ENCODE results near the gene GPC3.

The GPC3 gene

DNA sequence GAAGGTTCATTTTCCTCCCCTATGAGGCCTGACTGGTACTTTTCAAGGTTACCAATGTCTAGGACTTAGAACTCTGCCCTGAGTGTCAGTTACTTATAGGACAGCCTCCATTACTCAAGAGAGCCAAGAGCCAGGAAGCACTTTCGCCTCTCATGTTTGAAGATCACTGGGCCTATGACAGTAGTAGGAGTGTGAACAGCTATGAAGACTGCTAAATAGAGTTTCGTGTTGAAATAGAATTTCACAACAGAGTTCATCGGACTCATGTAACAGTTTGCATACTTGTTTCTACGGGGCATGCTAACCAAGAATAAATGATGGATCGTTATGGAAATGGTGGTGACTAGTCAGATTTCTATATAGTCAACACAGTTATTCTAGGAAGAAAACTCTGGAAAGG, 472.3 kb downstream of the GPC3 start:
- DNase-seq (ENCODE audit: low read depth): no peak

DNA sequence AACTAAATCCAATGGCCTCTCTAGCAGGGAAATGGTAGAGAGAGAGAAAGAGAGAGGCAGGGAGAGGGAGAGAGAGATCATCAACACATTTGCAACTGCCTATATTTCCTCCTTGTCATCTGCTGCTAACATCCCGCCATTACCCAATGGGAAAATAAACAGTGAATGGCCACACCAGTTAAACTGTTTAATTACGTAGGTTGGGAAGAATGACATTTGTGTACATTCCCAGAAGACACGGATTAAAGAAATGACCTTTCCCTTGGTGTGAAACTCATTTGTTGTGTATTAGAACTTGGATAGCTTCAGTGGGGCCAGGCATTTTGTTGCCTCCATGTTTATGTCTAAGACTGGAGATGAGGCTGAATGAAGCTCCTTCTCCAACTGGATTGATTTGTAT, 474.4 kb downstream of the GPC3 start:
- no peak for DNase-seq (ENCODE audit: low read depth)

DNA sequence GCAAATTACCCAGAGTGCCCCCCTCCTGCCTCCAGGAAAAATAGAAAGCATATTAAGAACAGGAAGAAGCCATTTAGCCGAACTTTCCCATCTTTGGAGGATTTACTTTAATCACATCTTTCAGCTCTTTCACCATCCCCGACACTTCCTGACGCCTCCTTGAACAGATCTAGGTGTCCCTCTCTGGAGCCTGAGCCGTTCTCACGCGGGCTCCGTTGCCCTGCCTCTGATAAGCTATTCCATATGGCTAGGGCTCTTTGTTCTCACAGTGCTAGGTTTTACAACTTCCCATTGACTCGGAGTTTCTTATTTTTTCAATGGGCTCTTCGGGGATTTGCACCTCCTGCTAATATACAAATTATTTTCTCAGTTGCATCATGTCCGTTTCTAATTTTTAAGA, 488.0 kb downstream of the GPC3 start:
- DNase-seq (ENCODE audit: low read depth): no peak

DNA sequence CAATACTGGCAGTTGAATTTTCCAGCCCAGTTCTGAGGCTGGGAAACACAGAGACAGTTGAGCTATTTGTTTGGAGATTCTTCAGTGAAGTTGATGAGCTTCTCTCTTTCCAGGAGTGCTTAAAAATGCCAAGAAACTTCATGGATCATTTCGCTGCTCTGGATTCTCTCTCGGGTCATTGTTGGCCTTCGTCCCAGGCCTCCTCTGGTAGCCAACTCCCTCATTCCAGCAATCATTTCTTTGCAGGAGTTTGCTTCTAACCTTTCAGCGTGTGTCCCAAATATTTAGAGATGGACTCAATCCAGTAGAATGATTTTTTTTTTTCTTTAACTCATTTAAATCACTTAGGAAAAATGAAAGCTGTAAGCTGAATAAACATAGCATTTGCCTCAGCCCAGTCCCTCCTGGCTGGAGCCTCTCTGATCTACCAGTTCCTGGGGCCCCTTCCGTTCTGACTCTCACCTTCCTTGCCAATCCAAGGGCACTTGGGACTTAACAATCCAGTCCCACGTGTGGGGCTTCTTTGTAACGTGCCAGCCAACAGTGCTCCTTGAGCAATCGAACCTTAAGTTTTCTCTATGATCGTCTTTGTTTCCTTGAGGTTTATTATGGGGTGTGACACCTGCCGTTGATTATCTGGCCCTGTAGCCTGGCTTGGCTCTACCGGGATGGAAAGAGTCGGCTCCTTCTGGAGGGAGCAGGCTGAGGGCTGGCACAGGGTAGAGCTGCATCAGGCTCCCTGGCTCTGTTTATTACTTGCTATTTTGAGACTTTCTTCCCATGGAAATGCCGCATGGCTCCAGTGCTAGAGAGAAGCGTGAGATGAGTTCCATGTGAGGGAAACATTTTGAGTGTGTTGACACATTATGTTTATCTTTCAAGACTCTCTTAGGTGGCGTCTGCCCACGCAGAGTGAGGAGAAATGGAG, 489.7 kb downstream of the GPC3 start:
- no peak for DNase-seq (ENCODE audit: low read depth)

DNA sequence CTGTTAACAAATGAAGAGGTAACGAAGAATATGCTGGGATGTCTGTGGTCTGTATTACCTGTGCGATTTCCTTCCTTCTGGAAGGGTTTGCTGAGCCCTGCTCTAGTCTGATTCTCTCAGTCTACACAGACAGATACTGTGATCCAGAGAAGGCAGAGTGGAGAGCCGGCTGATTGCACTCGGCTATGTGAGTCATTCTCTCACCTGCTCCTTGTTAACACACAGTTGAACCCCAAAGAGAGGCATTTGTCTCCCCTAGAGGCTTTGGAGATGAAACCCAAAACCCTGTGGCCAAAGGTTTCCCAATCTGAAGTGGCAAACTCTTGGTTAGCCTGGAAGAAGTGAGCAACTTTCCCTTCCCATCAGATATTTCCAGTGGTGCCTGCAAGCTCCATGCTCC, 492.0 kb downstream of the GPC3 start:
- DNase-seq (ENCODE audit: low read depth): no peak

DNA sequence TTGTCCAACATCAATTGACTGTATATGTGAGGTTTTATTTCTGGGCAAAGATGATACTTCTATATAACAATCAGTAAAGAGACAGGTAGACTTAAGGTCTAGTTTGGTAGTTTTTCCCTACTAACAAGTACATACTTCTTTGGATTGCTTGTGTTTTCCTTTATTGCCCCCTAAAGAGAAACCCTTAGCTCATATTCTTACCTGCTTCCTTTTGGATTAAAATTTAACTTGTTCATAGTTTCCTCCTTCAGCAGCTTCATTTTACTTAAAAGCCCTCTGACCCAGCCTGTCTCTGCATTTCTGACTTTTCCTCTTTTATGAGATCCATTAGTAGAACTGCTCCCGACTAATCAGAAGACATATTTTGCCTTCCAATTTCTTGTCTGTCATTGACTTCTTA, 494.4 kb downstream of the GPC3 start:
- no peak for DNase-seq (ENCODE audit: low read depth)
